Fibroblast of mammary gland (primary cell): ENCODE data around the gene TBC1D22A.

Experiments used
- DNase-seq: peaks from one replicate; pipeline ENCODE4 v3.0.0-alpha.2; 2010; ENCODE audit warnings: low read depth
- H3K4me3 ChIP-seq: 2 replicates; pipeline ENCODE4 v1.5.1; 2011; ENCODE audit warnings: low read depth, mild to moderate bottlenecking, low read length, moderate library complexity; ENCODE audit not compliant: control insufficient read depth
- TF ChIP-seq, protein P1 (sequence below): conservative IDR thresholded peaks from 2 replicates; pipeline ENCODE4 v1.5.1; 2011; ENCODE audit warnings: low read depth, low read length, inconsistent platforms; ENCODE audit not compliant: control insufficient read depth, insufficient read depth

TBC1D22A gene

DNA sequence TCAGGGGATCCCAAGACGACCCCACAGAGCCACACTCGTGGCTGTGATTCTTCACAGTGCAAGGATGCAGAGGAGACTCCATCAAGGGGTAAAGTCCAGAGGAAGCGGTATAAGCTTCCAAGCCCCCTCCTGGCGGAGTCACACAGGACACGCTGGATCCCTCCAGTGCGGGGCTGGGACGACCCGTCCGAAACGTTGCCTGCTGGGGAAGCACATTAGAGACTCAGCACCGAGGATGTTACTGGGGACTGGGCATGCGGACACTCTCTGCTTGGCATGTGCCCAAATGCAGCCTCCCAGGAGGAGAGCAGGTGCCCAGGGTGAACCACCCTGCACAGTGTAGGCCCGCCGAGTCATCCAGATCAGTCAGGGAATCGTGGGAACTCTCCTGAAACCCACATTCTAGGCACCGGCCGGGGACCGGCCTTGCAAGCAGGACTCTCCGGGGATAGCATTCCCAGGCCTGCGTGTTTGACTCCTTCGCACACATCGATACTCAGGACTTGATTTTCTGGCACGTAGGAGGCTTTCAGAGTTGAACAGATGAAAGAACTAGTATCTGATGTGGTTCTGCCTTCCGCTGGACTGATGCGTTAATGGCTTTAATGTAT, 229.8 kb downstream of the TBC1D22A start:
- TF ChIP-seq, protein P1, sequence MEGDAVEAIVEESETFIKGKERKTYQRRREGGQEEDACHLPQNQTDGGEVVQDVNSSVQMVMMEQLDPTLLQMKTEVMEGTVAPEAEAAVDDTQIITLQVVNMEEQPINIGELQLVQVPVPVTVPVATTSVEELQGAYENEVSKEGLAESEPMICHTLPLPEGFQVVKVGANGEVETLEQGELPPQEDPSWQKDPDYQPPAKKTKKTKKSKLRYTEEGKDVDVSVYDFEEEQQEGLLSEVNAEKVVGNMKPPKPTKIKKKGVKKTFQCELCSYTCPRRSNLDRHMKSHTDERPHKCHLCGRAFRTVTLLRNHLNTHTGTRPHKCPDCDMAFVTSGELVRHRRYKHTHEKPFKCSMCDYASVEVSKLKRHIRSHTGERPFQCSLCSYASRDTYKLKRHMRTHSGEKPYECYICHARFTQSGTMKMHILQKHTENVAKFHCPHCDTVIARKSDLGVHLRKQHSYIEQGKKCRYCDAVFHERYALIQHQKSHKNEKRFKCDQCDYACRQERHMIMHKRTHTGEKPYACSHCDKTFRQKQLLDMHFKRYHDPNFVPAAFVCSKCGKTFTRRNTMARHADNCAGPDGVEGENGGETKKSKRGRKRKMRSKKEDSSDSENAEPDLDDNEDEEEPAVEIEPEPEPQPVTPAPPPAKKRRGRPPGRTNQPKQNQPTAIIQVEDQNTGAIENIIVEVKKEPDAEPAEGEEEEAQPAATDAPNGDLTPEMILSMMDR, result no peak
- no peak overlapping the region for H3K4me3 ChIP-seq
- DNase-seq, result no peak

DNA sequence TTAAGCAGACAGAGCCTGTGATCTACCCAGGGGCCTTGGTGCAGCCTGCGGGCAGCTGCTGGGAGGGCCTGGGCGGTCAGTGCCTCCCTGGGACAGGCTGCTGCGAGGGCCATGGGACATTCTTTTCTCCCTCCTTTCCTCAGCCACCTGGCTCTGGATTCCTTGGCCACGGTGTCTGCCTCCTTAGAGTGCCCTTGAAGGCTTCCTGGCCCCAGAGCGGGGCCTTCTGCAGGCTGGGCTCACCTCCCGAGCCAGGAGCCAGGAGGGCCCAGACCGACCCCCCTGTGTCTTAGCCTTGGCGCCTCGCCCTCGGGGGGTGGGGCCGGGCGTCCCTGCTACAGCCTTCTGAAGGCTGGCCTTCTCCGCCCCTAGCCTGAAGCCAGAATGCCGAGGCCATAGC, 231.2 kb downstream of the TBC1D22A start:
- DNase-seq, result no peak
- H3K4me3 ChIP-seq, result no peak overlapping the region
- TF ChIP-seq, protein P1, result no peak

DNA sequence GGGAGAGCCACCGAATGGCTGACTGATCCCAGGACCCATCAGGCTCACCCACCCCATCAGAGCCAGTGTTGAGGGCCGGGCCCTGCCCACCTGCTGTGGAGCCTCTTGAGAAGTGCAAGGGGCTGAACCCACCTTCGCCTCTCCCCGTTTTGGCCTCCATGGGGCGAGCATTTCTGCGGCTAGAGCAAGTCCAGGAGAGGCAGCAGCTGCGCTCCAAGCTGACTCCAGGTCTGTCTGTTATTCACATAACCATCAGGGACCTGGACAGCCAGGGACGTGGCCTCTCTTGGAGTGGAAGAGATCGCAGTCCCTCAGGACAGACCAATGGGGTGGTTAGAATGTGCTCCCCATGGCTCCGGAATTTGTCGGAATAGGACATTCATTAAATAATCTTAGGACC, 231.8 kb downstream of the TBC1D22A start:
- DNase-seq, result no peak
- TF ChIP-seq, protein P1, result no peak
- H3K4me3 ChIP-seq, result no peak overlapping the region

DNA sequence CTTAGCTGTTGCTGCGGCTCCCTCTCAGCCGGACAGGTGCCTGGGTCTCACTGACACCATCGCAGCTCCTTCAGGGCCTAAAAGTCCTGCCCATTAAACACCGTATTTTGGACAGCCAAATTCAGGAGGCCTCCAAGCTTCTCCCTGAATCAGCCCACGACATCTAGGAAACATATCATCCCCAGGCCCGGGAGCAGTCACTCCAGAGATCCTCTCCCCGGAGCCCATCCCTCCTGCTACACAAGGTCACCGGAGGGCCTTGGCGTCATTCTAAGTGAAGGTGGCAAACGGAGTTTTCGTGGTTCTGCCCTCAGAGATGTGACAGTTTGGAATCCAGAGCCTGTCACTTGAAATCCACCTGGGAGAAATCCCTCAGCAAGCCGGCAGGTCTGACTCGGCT, 232.5 kb downstream of the TBC1D22A start:
- TF ChIP-seq, protein P1, result no peak
- H3K4me3 ChIP-seq, result no peak overlapping the region
- no peak for DNase-seq

DNA sequence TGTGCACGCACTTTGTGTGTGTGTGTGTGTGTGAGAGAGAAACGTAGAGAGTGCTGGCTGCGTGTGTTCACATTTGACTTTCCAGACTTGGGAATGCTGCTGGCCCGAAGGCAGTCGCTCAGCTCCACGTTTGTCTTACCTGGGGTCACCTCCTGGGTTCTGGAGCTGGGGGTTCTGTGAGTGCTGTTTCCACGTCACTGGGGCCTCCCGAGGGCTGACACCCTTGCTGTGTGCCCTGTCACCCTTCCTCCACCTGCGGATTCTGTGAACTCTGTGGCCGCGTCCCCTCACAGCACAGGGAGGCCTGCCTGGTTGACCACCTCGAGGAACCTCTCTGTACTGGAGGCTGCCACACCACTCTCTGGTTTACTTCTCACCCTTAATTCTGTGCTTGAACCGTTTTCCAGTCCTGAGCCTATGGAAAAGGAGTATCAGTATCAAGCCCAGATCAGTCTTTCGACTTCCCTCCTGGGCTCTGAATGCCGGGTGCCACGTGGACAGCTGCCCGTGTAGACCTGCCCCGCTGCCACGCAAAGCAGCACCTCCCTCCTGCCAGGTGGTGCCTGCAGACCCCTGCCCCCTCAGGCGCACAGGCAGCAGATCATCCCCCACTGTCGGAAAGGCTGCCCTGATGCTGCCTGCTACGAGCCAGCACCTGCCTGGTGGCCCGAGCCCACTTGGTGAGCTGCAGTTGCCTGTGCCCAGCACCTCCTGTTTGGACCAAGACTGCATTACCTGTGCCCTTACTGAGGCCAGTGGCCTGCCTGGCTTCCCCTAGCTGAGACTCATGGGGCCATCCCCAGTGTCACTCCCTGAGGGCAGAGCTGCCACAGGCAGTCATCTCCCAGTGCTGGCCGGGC, 233.3 kb downstream of the TBC1D22A start:
- H3K4me3 ChIP-seq, result no peak overlapping the region
- TF ChIP-seq, protein P1, result no peak
- no peak for DNase-seq

DNA sequence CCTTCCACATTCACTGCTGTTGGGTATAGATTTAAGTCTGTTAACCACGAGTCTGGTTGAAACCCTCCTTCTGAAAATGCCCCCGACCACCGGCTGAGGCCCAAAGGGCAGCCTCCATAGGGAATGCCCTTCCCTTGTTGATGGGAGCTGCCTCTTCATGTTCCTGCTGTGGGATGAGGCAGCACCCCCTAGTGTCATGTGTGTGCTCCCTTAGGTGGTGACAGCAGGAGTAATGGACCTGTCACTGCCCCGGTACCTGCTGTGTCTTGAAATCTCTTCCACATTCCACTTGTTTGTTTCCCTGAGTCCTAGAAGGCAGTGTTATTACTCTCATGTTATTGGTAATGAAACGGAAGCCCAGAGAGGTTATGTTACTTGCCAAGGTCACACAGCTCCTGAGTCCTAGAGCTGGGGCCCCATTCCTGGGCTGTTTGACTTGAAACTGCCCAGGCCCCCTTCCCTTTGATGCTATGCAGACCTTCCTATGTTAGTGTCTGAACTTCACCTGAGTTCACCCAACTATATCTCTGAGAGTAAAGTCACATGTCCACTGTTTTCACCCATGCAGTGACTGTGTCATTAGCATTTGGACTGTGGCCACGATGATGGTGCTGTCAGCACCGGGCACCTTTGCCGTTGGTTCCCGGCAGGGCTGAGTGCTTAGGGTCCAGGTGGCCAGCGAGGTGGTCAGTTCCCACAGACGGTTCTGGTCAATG, 234.3 kb downstream of the TBC1D22A start:
- DNase-seq, result no peak
- TF ChIP-seq, protein P1, result peak; percentile 19
- H3K4me3 ChIP-seq, result no peak overlapping the region
